ENCODE measurements around the gene FDXR.
A peak's percentile ranks its signal among the peaks of the same experiment; 100 is the strongest.

The FDXR gene

DNA sequence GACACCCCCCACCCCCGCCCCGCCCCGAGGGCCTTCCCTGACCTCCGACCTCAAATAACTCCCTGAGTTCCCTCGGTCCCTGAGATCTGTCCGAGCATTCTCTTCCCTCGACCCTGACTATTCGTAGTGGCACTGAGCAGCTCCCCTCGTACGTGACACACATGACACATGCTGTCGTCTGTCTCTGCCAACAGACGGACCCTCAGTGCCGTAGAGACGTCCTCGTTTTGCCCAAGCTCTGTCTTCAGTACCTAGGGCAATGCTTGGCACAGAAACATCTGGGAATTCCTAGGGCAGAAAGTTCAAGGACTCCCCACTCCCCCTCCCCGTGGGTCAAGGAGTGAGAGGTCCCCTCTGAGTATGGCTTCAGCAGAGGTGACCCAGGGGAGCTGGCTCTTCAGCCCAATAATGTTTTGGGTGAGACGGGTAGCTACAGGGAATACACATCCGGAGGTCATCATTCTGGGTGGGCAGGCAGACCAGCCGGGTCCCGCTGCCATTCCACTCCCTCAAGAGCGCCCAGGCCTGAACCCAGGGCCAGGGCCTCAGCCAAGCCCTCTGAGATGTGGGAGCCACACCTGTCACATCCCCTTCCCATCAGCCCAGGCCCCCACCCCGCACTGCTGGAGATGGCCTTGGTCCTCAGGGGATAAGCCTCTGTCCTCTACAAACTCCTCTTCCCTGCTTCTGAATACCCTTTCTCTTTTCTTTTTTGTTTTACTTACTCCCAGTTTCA, 21.3 kb upstream of the FDXR start:
- DNase-seq = no peak

- no peak for DNase-seq
These were observed 20.4 kb upstream of the FDXR start, which contains the start of gene FADS6 for GRCh38 chr17:74892974-74893911. TSS of gene FADS6 (minus strand) at chr17:74893633. CDS start at chr17:74893595, 38 bp downstream.

DNA sequence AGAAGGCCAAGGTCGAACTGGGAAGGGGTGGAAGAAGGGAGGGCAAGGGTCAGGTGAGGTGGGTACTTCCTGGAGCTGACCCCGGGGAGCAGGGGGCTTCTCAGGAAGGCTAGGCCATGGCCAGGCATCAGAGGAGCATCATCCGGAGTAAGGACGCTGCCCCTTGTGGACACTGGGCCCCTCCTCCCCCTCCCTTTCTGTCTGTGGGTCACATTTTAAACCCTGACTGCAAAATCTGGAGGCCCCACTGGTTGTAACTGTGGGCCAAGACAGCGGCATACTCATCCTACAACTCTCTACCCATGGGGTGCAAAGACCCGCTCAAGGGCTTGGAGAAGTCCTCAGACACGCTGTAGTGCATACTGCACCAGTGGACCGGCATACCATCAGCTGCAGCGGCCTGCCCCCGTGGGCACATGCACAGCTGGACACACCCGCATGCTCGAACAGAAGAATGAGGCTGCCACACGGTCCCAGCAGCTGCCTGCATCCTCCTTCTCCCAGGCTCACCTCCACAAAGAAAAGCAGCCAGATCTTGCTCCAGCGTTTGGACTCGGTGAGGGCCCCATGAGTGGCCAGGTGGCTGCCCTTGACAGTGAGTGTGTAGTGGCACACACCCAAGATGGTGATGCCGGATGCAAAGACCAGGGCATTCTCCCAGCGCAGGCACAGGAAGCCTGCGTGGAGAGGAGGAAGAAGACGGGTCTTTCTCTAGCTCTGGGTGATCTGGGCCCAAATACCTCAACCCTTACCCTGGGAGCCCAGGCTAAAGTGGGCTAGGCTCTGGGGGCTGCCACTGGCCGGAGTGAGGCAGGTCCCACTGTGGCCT, 19.4 kb upstream of the FDXR start:
- no peak for DNase-seq

DNA sequence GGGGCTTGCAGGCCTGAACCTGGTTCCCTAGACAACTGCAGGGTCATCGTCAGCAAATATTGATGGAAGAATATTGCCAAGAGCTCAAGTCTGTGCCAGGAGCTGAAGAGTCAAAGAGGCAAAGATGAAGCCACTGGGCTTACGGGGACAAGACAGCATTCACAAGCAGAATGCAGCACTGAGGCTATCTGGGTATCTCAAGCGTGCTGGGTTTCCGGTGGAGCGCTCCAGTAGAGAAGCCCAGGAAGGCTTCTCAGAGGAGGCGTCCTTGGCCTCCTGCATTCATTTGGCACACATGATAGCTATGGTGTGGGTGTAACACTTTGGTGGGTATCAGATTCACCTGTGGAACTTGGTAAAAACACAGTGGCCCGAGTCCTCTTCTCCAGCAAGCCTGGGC, 17.8 kb upstream of the FDXR start:
- no peak for DNase-seq

DNA sequence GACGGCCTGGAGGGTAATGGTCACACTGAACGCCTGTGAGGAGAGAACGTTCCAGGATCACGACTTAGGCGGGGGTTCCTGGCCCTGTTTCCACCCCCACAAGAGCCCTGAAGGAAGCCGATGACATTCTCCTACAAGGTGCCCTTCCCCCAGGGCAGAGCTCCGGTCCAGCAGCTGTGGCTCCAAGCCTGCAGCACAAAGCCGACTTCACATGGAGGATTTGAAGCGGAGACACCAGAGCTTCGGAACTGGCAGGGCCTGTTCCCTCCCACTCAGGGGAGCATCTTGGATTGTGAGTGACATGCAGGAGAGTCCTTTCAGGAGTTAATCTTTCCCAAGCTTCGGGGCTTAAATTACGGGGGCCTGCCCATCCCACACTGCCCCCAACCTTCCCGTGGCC, 15.7 kb upstream of the FDXR start:
- no peak for DNase-seq

DNA sequence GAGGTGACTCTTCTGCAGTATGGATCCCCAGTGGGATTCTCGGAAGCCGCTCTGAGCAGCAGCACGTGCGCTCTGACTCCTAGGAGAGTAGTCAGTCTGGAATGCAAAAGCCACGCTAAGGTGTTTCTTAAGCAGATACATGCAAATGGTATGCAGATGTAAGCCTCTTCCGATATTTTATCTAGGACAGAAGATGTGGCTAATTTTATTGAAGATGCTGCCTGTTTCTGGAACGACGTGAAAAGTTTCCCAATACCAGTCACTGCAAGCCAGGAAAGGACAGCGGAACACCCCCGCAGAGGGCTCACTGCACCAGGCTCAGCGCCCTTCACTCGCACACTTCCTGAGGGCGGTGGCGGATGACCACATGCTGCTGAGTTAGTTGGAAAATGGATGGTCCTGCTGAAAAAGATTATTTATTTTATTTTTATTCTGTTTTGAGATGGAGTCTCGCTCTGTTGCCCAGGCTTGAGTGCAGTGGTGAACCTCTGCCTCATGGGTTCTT, 10.5 kb upstream of the FDXR start:
- no peak for DNase-seq

DNA sequence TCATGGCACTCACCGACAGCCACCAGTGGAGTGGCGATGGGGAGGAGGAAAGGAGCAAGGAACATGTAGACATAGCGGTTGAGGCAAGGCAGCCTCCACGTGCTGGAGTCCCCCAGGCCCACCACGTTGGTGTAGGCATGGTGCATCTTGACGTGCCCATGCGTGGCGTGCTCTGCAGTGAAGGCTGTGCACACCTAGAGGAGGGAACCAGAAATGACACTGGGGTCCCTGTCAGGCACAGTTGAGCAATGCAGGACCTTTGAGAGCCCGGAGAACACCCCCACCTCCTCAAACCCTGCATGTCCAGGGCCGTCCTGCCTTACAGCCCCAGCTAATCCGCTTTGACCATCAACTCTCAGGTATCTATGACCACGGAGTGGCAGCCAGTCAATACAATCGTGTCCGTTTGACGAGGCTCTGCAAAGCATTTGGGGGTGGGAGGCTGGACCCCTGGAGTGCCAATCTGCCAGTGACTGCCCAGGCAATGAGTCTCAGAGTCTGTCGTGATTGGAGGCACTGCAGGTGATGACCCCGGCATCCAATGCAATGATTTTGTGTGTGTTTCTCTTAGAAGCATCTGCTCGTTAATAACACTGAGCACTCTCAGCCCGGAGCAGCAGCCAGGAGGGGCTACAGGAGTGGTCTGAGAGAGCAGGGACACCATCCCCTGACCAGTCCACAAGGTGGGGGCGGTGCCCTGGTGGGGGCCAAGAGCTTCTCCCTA, 9.9 kb upstream of the FDXR start:
- no peak for DNase-seq

DNA sequence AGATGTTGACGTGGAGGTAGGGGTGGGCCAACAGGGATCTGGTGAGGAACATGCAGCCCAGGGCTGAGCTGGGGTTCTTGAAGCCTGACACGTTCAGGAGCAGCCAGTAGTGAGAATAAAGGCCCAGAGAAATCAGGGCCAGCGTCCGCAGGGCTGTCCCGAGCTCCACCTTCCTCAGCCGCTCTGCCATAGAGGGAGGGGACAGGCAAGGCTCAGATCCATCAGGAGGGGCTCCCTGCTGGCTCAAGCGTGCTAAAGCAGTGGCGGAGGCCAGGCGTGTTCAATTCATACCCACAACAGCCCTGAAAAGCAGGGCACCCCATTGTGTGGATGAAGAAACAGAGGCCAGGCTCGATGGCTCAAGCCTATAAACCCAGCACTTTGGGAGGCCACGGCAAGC, 8.3 kb upstream of the FDXR start:
- DNase-seq = no peak

GRCh38 chr17:74879308-74879707, 6.5 kb upstream of the FDXR start:
- DNase-seq = no peak

GRCh38 chr17:74878658-74879057, 5.9 kb upstream of the FDXR start:
- DNase-seq = no peak

DNA sequence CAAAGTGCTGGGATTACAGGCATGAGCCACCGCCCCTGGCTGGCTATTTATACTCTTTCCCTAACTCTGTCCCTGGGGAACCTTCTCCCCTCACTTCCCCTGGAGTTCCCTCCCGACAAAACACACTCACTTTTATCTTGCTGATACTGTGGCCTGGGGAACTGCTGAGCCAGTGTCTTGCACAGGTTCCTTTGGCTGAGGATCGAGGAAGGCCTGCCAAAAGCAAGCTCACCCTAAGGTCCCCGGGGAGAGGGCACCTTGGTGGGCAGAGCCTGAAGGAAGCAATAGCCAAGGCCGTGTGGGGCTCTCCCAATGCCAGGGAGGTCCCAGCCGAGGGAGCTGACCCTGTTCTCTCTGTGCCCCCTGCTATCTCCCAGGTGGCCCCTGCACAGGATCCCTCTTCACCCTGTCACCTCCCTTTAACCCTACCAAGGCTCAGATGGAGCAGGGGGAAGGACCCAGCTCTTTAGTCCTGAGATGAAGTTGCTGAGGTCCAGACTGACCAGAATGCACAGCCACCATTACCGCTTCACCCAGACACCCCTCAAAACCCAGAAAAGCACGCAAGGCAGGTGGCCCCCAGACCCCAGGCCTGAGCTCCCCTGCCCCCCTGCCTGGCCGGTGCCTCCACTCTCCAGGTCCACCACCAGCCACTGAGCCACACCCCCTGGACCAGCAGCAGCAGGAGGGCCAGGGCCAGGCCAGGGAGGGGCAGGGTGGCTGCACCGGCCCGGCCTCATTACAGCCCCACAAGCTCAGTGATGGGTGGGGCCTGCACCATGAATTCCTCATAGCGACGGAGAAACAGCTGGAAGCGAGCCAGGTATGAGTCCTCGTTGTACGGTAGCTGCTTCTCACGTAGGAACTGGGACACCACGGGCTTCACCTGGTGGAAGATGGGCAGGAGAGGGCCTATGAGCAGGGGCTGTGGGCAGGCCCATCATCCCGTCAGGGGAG, 5.1 kb upstream of the FDXR start:
- DNase-seq = no peak

DNA sequence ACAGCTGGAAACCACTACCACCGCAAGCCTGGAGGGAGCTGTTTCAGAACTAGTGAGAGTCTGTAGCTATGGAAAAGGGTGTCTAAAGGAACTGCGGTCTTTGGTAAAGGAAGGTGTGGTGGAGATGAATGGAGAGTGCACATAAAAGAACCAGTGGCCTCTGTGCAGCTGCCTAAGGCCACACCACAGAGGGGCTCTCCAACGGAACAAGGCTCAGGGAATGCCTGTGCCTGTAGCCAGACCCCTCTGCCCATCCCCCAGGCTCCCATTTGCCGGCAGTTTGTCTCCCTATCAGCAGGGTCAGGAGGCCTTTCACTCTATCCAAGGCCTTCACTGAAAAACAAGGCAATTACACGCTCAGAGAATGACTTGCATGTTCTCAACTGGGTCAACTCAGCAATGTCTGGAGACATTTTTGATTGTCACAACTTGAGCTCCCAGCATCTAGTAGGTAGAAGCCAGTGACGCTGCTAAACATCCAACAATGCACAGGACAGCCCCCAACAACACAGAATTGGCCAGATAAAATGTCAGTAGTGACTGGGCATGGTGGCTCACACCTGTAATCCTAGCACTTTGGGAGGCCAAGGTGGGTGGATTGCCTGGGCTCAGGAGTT, 3.3 kb upstream of the FDXR start:
- no peak for DNase-seq

DNA sequence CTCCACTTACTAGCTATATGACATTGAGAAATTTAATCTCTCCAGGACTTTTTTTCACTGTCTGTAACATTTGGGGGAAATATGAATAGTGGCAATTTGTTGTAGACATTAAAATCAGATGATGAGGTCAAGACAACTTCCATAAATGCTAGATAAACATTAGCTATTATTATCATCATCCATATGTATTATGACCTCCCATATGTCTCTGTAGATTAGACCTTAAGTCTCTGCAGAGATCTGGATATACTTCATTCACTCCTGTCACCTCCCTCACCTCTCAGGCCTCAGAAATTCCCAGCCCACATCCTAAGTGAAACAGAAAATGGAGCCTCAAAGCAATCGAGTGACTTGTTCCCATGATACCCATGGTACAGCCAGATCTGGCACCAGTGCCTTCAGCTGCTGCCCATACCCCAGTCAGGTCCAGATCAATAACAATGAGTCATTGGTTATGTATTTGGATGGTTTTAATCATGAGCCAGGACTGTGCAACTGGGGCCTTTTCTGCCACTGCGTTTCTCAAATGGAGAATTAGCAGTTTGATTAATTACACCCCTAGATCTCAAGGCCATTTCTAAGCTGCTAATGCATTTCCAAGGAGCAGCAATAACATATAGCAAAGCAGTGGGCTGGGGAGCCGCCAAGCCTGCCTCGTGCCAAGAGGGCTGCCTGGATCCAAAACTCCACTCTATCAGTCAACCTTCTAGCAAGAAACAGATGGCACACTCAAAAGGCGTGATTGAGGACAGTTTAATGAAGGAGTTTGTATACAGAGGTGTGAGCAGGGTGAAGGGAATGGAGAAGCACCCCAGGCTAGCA, 2.6 kb upstream of the FDXR start:
- no peak for DNase-seq

- no peak for DNase-seq
These were observed 1.8 kb upstream of the FDXR start for GRCh38 chr17:74874615-74875037.

DNA sequence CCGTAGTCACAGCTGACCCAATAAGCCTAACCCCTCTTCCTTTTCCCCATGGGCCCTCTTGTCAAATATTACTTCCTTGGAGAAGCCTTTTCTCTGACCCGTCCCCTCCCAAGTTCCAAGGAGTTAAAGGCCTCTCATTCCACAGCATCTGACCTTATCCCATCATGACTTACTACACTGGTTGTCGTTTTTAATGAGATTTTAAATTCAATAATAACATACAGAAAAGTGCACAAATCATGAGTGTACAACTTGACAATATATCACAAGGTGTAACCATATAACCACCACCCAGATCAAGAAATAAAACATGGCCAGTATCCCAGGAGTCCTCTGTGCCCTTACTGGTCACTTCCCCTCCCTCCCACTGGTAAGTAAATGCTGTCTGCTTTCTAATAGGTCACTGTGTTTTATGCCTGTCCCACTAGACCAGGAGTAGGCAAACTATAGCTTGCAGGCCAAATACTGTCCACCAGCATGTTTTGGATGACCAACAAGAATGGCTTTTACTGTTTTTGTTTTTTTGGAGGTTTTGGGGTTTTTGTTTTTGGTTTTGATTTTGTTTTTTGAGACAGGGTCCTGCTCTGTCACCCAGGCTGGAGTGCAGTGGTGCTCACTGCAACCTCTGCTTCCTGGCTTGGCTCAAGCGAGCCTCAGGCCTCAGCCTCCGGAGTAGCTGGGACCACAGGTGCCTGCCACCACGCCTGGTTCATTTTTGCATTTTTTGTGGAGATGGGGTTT, 1.2 kb upstream of the FDXR start:
- DNase-seq = no peak

DNA sequence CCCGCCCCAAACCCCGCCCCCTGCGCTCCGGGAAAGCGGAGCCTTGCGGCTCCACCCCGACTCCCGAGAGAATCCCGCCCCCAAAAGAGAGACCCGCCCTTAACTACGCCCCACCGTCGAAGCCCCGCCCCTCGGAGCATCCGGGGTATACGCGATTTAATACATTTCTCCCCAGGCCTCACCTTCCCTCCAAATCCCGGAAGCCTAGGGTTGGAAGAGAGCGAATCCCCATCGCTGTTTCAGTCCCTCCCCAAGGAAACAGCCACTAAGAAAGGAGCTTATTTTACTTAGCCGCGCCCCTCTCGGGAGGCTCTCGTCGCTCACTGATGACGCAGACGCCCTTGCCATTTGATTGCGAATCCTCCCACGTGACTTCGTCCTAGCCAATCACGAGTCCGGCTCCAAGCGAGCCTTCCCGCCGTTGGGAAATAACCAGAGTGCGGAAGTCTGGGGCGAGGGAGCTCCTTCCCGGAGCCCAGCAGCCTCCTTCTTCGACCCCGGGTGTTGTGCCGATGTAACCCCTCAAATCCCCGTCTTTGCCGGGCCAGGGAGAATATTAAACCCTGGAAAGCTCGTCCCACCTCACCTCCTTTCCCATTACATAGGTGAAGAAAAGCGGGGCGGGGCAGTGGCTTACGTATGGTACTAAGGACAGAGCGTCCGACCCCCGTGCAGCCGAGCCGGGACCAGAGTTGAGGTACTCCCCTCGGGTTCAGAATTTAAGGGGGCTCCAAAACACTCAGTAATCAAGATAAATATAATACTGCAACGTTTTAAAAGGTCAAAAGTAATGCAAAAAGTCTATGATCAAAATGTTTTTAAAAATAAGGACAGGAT, 461 bp upstream of the FDXR start:
- peak; percentile 98 for DNase-seq

DNA sequence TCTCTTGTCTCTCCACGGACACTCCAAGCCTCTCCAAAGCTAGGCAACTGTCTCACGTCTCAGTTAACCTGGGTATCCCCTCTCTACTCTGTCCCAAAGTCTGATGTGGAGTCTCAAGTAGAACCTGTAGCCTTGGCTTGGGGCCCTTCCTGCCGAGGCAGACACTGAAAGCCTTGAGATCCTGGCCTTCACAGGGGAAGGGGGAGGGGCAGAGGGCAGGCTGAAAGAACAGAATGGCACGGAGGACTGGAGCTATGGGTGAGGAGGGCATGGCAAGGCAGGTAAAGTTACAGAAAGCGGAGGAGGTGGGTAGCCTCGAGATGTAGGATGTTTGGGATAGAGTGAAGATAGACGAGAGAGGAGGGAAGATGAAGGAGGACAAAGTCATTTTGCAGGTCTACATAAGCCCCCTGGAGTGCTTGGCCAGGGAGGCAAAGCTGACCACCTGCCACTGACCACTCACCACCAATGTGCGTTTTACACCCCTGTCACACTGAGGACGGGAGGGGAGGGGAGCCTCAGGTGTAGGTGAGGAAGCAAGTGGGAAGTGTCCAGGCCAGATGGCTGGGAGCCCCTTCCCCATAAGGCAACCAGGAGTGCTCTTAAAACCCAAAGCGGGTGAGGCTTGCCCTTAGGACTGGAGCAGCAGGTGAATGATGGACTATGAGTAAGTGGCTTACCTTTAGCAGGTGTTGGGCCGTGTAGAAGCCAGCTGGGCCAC, 1.3 kb downstream of the FDXR start:
- DNase-seq = no peak
